CD4-positive, alpha-beta T cell treated with Interleukin-1 beta for 1 hour (primary cell): Measurements from ENCODE around the gene LAMP5.

Source experiments
- DNase-seq, 2 donors: peaks; one replicate each; pipeline ENCODE4 v3.0.0-alpha.2; 2020 to 2022

LAMP5 gene

DNA sequence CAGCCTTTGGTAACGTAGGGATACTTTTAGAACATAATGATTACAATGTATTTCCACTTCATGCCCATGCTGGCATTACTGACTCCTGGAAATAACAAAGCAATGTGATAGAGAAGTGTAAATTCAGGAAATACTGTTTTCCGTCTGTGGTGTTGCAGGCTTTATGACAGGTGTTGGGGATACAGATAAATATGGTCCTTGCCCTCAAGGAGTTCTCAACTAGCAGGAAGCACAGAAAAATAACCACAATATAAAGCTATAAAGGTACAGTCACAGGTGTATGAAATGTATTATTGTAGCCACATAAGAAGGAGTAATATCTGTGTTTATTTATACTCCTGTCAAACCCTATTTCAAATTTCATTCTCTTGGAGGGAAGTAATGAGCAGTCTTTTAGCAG lies 12.9 kb upstream of the LAMP5 start:
- no peak for DNase-seq

DNA sequence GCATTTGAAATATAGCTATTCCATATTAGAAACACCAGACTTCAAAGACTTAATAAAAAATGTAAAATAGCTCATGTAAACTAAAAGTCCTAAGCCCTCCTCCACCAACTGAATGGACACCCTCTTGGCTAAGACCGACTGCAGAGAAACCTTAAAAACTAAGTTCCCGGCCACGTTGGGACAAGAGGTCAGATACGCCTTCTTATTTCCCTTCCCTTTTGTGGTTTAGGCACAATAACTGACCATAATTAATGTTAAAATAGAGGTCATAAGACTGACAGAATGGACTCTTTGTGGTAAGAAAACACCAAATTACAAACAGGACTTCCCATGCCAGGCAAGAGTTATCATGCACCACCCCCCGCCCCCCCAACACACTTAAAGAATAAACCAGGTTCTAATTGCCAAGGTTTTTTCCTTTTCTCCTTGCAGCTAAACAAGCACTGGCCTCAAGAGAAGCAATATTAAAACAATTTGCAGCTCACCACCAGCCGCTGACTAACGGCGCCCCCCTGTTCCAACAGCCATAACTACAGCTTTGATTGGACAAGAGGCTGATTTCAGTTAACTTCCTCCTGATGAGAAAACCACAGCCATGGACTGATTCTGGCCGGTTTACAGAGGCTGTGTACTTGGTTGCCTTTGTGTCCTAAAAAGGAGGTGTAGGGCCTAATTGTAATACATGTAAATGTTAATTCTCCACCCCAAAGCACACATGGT lies 10.7 kb upstream of the LAMP5 start:
- no peak for DNase-seq

DNA sequence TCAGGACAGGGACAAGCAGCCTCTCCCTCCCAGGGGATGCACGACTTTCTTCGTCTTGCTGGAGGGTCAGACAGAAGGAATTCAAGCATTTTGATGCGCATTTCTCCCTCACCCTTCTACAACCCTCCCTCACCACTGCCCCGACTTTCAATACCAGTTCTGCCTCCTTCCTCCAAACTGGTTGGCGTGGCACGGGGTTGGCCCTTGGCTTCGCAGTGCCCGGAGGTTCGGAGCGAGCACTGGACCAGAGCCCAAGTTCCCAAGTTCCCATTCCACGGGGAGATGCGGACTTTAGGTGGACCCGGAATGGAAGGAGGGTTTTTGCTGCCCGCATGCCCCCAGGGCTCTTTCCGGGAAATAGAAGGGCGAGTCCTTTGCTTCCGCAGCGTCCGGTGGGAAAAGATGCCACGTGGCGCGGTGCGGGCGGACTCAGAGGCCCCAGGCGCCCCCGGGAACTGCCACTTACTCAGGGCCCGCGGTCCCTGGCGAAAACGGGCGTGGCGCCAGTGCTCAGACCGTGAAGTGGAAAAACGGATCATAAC lies 8.0 kb upstream of the LAMP5 start:
- no peak for DNase-seq

DNA sequence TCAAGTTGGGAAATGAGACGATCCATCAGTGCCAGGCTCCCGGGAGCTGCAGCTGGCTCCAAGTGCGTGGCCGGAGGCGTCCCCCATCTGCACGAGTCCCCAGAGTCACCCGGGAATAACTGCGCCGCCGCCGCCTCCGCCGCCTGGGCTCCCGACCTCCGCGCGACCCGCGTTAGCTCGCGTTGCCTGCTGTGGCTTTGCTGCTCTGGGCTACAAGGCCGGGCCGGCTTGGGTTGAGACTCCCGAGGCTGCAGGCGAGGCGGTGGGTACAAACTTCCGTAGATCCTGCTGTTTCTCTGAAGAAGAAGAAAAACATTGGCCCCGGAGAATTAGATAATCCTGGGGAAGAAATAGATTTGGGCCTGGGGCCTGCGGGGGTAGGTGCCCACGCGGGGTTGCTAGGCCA lies 7.4 kb upstream of the LAMP5 start:
- no peak for DNase-seq

DNA sequence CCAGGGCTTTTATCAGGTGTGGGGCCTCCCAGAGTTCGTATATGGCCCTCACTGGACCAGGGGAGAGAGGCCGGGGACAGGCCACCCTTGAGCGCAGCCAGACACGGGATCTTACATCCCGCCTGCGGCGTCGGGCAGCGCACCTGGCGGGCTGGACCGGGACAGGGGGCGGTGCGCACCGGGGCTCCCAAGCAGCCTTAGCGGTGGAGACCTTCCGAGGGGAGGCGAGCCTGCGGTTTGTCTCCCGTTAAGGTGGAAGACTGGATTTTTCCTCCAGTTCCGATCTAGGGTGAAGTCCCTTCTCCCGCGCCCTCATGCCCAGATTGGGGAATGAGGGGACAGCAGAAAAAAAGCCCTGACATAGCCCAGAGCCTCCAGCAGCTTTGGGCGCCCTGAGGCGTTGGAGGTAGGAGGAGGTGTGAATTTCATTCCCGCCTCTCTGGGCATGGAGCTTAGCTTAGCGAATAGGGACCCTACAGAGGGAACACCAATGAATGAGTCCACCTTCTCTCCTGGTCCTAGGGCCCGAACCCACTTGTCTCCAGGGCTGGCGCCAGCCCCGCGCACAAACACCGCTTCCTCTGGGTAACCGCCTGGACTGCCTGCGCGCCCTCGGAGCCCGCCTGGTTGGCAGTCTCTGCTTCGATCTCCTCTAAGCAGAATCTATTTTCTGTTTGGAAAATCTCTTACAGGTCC lies 6.7 kb upstream of the LAMP5 start:
- DNase-seq, result no peak

DNA sequence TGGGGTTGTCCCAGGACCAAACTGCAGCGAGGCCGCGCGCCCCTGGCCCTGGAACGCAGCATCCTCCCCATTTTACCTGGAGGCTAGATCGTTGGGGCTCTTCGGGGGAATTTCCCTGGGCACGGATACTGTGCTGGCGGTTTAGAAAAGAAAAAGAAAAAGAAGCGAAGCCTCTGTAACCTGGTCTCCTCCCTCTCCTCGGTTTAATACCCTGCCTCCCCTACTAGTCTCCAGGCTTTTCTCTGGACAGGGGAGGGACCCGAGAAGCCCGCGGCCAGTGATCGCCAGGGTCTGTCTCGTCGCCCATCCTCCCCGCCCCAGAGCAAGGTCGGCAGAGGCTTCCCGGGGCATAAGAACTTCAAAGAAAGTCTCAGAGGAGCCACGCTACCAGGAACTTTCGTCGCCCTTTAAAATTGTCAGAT lies 6.1 kb upstream of the LAMP5 start:
- no peak for DNase-seq

DNA sequence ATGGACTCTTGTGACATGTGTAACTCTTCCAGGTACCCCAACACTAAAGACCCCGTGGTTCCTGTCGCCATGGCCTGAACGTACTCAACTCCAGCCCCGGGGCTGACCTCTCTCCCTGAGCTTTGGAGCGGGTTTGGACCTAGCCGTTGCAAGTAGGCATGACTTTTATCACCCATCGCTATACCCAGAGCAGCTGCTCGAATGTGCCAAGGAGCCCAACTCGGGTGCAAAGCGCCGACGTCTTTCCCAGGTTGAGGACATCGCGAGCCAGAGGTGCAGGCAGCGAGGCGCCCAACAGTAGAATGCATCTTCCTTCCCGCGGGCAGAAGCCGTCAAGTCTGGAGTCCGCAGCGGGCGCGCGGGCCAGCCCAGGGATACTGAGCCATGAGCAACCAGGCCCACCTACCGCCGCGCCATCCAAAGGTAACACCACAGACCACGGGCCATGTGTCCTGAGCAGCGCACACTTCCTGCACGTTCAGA lies 5.7 kb upstream of the LAMP5 start:
- no peak for DNase-seq

DNA sequence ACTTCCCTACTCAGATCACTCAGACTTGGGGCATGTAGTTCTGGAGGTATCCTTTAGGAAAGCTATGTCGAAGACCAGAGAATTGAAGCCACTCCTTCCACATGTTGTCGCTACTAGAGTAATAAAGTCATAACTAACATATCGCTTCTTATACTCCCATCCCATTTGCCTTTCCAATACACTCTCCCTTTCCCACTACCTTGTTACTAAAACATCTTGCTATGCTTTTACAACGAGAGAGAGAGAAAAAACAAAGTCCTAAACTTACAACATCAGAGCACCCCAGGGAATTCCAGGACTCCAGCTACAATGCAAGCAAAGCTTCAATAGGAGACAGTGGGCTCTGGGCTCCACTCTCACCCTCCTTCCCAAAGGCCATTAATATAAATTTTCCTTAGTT lies 5.1 kb upstream of the LAMP5 start:
- DNase-seq, result no peak

DNA sequence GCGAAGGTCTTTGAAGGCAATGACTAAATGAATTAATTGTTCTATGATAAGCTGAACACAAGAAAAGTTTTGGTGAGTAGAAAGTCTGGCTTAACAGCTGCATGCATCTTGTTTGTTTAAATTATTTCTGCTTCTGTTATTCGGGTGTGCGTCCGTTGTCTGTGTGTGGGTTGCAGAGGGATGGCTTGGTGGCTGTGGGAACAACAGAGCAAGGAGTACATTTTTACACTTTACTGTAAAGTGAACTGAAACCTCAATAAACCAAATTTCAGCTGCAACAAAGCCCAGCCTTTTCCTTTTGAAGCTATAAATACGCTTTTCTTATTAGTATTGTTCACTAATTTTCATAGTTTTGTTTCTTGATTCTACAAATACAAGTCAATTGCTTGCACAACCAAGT lies 3.5 kb upstream of the LAMP5 start:
- no peak for DNase-seq

DNA sequence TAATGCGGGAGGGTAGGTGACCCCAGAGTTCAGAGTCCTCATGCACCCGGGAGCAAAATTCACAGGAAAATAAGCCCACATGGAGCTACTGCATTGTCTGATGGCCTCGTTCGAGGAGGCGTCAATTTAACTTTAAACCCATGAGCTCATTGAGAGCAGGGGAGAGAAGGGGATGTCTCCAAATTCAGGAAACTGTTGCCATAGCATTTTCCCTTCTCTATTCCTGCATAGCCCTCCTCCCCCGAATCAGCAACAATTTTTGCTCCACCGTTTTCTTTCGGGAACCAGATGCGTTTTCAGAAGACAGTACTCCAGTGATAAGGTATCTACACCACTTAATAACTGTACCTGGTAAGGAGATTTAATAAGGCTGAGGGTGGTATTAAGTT lies 324 bp upstream of the LAMP5 start:
- DNase-seq, result no peak

DNA sequence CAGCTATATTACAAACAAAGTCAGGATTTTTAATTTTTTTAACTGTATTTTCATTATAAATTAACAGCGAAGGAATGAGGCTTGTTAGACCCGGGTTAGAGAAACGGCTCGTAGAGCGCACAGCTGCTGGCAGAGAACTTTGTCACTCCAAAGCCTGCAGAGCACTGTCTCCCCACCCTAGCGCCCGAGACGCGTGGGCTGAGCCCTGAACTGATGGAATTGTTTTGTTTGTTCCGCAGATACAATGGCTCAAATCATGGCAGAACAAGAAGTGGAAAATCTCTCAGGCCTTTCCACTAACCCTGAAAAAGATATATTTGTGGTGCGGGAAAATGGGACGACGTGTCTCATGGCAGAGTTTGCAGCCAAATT lies 810 bp downstream of the LAMP5 start:
- no peak for DNase-seq

DNA sequence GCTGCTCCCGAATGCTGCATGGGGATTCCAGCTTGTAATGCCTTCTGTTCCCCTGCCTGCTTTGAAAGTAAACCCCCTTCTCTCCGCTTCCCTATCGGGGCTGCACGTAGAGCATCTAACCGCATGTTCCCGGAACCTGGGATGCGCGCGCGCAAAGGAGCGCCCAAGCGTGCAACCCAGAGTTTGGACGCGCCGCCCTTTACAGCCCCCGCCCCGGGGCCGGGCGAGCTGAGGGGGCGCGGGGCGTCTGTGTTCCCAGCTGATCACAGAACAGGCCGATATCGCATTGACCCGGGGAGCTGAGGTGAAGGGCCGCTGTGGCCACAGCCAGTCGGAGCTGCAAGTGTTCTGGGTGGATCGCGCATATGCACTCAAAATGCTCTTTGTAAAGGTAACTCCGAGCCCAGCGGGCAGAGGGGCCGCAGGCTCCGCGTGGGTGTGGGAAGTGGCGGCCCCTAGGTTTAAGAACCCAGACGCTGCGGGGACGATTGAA lies 1.4 kb downstream of the LAMP5 start:
- no peak for DNase-seq

DNA sequence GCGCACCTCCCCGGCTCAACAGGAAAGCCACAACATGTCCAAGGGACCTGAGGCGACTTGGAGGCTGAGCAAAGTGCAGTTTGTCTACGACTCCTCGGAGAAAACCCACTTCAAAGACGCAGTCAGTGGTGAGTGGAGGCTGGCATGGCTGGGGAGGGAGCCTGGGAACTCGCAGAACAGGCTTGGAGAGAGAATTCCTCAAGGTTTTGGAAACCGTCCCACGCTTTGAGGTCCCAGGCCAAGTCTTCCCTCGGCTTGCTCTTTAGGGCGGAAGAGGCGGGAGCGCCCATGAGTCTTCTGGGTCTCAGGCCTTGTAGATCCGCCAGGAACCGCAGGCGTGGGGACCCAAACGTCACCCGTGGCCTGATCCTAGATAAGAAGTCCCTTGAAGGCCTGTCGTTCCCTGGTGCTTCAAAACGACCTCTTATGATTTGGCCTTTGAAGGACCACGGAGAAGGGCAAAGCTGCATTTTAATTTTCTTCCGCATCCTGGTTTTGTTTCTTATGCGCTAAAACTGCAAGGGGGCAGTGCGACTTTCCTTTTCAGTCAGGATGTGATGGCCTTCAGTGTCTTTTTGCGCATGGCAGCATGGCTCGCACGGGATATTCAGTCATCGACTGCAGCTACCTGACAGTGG lies 2.0 kb downstream of the LAMP5 start:
- DNase-seq, result no peak

DNA sequence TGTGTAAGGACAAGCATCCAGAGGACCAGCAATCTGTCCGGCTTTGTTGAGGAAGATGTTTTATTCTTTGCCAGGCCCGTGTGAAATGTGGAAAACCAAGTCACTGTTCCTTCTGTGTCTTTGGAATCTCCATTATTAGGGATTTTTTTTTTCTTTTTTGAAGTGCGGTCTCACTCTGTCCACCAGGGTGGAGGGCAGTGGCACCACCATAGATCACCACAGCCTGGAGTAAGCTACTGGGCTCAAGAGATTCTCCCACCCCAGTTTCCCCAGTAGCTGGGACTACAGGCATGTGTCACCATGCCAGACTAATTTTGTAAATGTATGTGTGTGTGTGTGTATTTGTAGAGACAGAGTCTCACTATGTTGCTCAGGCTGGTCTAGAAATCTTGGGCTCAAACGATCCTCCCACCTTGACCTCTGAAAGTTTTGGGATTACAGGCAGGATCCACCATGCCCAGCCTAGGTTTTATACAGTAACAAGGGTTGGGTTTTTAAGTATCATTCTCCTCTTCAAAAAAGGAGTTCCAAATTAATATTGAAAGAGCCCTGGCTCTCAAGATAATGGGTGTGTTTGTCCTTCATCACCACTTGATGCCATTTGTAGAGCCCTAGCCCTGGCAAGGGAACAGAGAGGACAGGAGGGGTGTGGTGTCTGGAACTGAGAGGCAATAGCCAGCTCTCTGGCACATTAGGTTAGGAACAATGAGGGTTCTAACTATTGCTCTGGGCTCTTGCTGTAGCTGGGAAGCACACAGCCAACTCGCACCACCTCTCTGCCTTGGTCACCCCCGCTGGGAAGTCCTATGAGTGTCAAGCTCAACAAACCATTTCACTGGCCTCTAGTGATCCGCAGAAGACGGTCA lies 3.1 kb downstream of the LAMP5 start:
- DNase-seq, result no peak

DNA sequence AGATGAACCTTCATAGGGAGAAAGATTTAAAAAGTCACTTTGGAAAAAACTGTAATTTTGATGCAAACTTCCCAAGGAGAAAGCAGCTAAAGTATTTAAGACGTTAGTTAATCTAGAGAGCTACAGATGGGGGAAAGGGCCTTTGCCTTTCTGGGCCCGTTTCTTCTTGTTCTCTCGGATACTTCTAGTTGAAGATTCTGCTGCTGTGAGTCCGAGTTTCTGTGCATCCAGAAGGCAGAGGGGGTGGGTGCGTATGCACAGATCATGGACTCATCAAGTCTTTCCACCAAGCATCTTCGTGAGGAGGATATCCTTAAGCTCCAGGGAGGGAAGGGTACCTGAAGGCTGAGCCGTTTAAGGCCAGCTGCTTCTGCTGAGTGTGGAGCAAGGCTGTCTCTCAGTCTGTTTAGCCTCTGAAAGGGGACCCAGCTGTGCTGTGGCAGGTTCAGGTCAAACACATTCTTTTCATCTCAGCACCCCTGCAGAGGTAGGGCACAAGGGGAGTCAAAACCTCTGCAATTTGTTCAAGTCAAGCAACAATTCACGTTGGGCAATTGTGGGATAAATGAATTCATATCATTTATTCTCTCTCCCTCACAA lies 4.3 kb downstream of the LAMP5 start:
- no peak for DNase-seq

DNA sequence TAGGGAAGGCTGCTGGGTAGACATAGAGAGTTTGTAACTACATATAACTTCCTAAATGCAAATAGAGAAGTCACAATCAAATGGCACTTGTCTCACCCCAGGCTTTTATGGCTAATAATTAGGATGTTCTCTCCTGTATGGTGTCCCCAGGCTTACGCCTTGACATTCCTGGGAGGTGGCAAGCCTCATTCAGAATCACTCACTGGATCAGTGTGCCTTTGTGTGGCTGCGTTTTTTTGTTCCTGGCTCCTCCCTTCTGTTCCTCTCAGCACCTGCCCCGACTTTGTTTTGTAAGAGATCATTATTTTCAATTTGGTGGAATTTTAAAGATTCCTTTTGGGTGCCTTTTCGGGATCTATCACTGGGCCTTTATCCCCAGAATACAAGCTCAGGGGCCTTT lies 5.7 kb downstream of the LAMP5 start:
- no peak for DNase-seq

DNA sequence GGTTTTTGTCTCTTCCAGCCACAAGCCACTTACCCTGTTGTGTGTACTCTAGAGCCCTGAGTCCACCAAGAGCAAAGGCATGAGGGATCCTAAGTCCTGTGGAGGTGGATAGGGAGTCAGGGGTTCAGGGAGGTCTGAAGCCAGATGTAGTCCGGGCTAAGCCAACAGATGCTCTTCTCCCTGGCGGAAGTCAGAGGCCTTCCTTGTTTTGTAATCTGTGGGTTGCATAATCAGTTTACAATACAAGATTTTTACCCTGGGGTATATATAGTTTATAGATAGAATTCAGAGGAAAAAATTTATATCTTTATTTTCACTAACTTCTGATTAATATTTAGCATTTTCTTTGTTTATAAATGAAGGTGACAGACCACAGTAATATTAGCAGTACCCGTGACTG lies 9.2 kb downstream of the LAMP5 start:
- no peak for DNase-seq

DNA sequence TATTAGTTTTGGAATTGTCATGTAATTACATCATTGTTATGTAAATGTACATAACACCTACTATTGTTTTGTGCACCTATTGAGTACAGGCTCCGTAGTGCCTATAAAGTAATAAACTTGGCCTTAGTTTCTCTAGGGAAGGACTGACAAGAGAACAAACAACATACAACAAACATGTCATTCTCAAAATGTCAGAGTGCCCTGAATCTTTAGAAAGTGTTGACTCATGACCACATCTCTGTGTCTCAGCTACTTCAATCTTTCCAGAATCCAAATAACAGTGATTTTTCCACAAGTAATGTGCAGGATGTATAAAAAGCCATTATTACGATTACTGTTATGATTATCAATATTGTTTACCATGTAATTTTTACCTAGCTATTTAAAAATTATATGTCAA lies 17.2 kb downstream of the LAMP5 start:
- DNase-seq, result no peak

DNA sequence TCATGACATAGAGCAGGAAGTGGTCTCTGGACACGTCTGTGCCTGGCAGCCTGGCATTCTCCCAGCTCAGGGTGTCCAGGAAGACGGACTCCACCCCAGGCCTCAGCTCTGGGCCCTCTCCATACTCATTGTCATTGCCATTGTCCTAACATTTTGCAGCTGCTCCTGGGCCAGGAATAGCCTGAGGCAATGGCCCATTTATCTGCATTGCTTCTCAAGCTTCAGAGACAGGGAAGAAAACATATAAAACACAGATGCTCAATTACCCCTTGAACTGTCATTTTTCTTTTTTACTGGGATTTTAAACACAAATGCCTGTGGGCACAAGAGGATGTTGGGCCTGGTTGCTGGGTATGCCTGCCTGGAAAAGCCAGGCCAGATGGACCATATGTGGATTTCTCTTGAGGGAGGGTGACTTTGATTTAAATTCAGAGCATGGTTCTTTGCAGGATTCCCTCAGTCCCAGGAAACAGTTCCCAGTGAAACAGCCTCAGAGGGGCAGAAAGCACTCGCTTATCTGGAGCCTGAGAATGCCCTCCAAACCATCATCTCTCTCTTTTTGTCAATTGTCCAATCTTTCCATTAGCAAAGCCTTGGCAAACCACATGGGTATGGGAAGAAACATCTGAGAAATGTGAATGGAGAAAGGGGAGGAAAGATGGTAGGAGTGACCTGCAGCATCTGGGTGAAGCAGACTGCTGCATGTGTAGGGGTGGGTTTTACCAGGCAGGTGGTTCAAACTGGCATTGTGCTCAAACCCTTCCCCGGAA lies 17.9 kb downstream of the LAMP5 start:
- no peak for DNase-seq

DNA sequence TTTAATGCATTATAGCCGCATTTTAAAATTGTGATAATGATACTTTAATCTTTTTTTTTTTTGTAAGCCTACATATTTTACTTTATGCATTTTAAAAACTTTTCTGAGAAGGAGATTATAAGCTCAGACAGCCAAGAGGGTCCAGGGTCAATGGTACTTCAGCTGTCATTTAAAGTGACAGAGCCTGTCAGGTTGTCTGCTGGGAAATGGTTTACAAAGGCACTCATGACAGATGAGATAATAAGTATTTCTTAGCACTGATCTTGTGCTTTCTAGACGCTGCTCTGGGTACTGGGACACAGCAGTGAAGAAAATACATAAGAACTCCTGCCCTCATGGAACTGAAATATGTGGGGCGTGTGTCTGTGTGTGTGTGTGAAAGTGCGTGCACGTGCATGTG lies 19.6 kb downstream of the LAMP5 start:
- DNase-seq, result no peak

DNA sequence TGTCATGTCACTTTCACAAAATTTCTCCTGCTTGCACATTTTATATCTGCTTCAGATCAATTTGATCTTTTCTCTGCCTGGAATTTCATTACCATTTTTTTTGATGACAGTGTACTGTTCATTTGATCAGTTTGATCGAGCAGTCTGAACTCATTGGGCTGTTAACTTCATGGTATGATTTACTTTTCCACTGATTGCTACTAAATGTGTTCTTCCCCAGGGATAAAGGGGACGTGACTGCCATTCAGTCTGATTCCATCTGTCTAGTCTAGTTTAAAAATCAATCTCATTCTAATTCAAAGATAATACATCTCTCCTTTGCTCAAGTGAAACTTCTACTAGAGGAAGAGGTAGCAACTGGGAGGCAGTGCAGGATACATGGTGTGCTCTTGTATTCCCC lies 21.1 kb downstream of the LAMP5 start:
- no peak for DNase-seq

DNA sequence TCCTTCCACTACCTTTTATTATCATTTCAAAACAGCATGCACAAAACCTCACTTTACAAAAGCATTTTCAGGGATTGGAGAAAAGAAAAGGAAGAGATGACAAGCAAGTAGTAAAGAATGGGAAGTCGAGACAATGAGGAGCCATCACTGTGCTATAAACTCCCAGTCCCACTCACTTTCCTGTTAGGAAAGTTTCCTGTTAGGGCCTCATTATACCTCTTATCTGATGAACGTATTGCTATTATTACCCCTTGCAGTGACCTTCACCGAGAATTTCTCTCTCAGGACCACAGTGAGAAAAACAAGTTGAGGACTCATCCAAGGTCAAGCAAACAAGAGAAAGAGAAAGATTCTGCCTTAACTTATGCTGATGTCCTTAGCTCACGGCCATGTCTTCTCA lies 28.8 kb downstream of the LAMP5 start:
- DNase-seq, result no peak
